ENCODE measurements around the gene EIF5B. TPM values are rescaled to one million over a fixed set of nuclear protein-coding genes. Genes with fewer than 3 reads are reported as not detected.

Gene EIF5B
- total RNA-seq, 1 experiment from 2014 or later: 58.1 TPM

DNA sequence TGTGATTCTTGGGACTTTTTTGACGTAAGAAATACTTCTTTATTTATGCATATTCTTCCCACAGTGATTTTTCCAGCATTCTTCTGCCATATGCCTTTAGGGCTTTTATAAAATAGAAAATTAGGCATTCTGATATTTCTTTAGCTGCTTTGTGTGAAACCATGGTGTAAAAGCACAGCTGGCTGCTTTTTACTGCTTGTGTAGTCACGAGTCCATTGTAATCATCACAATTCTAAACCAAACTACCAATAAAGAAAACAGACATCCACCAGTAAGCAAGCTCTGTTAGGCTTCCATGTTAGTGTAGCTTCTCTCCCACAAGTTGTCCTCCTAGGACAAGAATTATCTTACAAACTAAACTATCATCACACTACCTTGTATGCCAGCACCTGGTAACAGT is 62.6 kb downstream of the EIF5B start:
- no peak overlapping the region for H3K56ac ChIP-seq (ENCODE audit: insufficient read length, low read depth, low read length)
- H3K27ac Mint-ChIP-seq: peak overlapping the region in 1 of 3 experiments; percentile 2; a peak in 1 of 7 replicates

More for the DNA sequence above, 62.6 kb downstream of the EIF5B start:
- no peaks in the 10 kb centered on the region for H4K20me1 ChIP-seq (ENCODE audit: control insufficient read depth, insufficient read depth, insufficient read length)
- Mint-ChIP-seq H3K27me3 (ENCODE audit: low read depth) (no peaks in the 10 kb centered on the region), H3K4me1 (peaks cover 29% of the 10 kb centered on the region in 2 experiments), H3K4me3 (no peak overlapping the region), H3K9me3 (no peaks in the 10 kb centered on the region), H3K36me3 (ENCODE audit: insufficient read depth in 1 of 3, low read depth in 3 of 3) (peaks cover 45 to 90% (median 77%) of the 10 kb centered on the region in 3 experiments; a peak in 6 of 7 replicates)
- H3K27me3 ChIP-seq (ENCODE audit: insufficient read depth, low read length): no peaks in the 10 kb centered on the region
- no peak overlapping the region for H4K8ac ChIP-seq (replicated peaks; ENCODE audit: insufficient read length, low read depth, low read length)
- no peak overlapping the region for H3K9ac ChIP-seq (ENCODE audit: extremely low read depth, insufficient read length, low read length)
- no peak overlapping the region for H2BK20ac ChIP-seq (ENCODE audit: low read depth, low read length, poor library complexity, severe bottlenecking)
- no peak for DNase-seq
- H3K9me3 ChIP-seq (ENCODE audit: control insufficient read depth, low read depth, low read length): no peaks in the 10 kb centered on the region
- H3K14ac ChIP-seq (ENCODE audit: insufficient read depth, low read length): no peak overlapping the region
- H3K23ac ChIP-seq (ENCODE audit: insufficient read length, low read depth, low read length): no peak overlapping the region
- TF ChIP-seq, protein P1, sequence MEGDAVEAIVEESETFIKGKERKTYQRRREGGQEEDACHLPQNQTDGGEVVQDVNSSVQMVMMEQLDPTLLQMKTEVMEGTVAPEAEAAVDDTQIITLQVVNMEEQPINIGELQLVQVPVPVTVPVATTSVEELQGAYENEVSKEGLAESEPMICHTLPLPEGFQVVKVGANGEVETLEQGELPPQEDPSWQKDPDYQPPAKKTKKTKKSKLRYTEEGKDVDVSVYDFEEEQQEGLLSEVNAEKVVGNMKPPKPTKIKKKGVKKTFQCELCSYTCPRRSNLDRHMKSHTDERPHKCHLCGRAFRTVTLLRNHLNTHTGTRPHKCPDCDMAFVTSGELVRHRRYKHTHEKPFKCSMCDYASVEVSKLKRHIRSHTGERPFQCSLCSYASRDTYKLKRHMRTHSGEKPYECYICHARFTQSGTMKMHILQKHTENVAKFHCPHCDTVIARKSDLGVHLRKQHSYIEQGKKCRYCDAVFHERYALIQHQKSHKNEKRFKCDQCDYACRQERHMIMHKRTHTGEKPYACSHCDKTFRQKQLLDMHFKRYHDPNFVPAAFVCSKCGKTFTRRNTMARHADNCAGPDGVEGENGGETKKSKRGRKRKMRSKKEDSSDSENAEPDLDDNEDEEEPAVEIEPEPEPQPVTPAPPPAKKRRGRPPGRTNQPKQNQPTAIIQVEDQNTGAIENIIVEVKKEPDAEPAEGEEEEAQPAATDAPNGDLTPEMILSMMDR (conservative IDR thresholded peaks at IDR 0.05): no peak
- H2BK15ac ChIP-seq (ENCODE audit: low read depth, low read length): no peak overlapping the region
- no peak overlapping the region for H3T11ph ChIP-seq (ENCODE audit: low read length)
- H2AFZ ChIP-seq (ENCODE audit: low read length): no peak overlapping the region
- H3K18ac ChIP-seq (ENCODE audit: insufficient read length, low read depth, low read length): no peak overlapping the region
- H3K4me1 ChIP-seq (ENCODE audit: insufficient read depth, low read length): no peaks in the 10 kb centered on the region; the same call in 1 of the 2 replicates
- no peak overlapping the region for H3K4ac ChIP-seq (ENCODE audit: low read depth, low read length)
- no peak overlapping the region for H2BK120ac ChIP-seq (ENCODE audit: low read depth, low read length, poor library complexity, severe bottlenecking)
- H3K79me2 ChIP-seq (ENCODE audit: insufficient read depth, low read length): no peaks in the 10 kb centered on the region
- no peak overlapping the region for H4K5ac ChIP-seq (ENCODE audit: insufficient read length, low read depth, low read length)
- no peak overlapping the region for H4K91ac ChIP-seq (ENCODE audit: insufficient read length, low read depth, low read length)
- H3K79me1 ChIP-seq (ENCODE audit: insufficient read depth, low read depth, low read length, poor library complexity, severe bottlenecking): no peaks in the 10 kb centered on the region
- no peaks in the 10 kb centered on the region for H3K23me2 ChIP-seq (ENCODE audit: insufficient read length, low read depth, low read length, poor library complexity, severe bottlenecking)
- H2BK5ac ChIP-seq (ENCODE audit: insufficient read length, low read length): no peak overlapping the region
- H3K27ac ChIP-seq (ENCODE audit: insufficient read length, low read depth, low read length): no peak overlapping the region
- no peak overlapping the region for H2AK5ac ChIP-seq (ENCODE audit: insufficient read length, low read length)
- H3K4me2 ChIP-seq (ENCODE audit: insufficient read depth, insufficient read length, low read length): no peak overlapping the region
- no peak overlapping the region for H2BK12ac ChIP-seq (ENCODE audit: insufficient read length, low read depth, low read length)
- WGBS (ENCODE audit: extremely low coverage, insufficient read length, low lambda C conversion rate): no CpG with 5 or more reads among the region's 2 CpGs
